ENCODE results near the gene CDO1.

The CDO1 gene

GRCh38 chr5:115840873-115841272 is 24.4 kb upstream of the CDO1 start:
- H3K27me3 ChIP-seq (ENCODE audit: low read length), result no peaks in the 10 kb centered on the region
- H3K9me3 ChIP-seq (ENCODE audit: insufficient read depth, low read length), result no peaks in the 10 kb centered on the region
- H3K36me3 ChIP-seq (ENCODE audit: low read length), result peaks cover 26% of the 10 kb centered on the region
- peaks cover 29% of the 10 kb centered on the region for H4K20me1 ChIP-seq (ENCODE audit: low read depth, low read length)
- peaks cover 4% of the 10 kb centered on the region; the same call in 1 of the 2 replicates for H3F3A ChIP-seq (ENCODE audit: insufficient read depth)
- H3K9me2 ChIP-seq (replicated peaks; ENCODE audit: insufficient read depth, low read length), result no peaks in the 10 kb centered on the region
- peak overlapping the region; percentile 82 for H3K27ac ChIP-seq (ENCODE audit: low read depth, low read length)
- TF ChIP-seq, protein P1, sequence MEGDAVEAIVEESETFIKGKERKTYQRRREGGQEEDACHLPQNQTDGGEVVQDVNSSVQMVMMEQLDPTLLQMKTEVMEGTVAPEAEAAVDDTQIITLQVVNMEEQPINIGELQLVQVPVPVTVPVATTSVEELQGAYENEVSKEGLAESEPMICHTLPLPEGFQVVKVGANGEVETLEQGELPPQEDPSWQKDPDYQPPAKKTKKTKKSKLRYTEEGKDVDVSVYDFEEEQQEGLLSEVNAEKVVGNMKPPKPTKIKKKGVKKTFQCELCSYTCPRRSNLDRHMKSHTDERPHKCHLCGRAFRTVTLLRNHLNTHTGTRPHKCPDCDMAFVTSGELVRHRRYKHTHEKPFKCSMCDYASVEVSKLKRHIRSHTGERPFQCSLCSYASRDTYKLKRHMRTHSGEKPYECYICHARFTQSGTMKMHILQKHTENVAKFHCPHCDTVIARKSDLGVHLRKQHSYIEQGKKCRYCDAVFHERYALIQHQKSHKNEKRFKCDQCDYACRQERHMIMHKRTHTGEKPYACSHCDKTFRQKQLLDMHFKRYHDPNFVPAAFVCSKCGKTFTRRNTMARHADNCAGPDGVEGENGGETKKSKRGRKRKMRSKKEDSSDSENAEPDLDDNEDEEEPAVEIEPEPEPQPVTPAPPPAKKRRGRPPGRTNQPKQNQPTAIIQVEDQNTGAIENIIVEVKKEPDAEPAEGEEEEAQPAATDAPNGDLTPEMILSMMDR (IDR thresholded peaks at IDR 0.05; ENCODE audit: insufficient read depth, low read length, poor library complexity, severe bottlenecking), result no peak
- no peak for TF ChIP-seq EZH2phosphoT487 (conservative IDR thresholded peaks at IDR 0.05; ENCODE audit: low read length)
- peak overlapping the region; percentile 95 for H3K4me3 ChIP-seq (ENCODE audit: insufficient read depth, low read length, poor library complexity, severe bottlenecking)
- peak overlapping the region; percentile 84 for H3K9ac ChIP-seq (ENCODE audit: low read length)
- H2AFZ ChIP-seq (ENCODE audit: low read depth, low read length, severe bottlenecking), result peak overlapping the region; percentile 88
- H3K79me2 ChIP-seq (ENCODE audit: insufficient read depth, low read length), result peaks cover 75% of the 10 kb centered on the region
- peak overlapping the region; percentile 79 for H3K4me2 ChIP-seq (ENCODE audit: low read depth, low read length, poor library complexity, severe bottlenecking)

DNA sequence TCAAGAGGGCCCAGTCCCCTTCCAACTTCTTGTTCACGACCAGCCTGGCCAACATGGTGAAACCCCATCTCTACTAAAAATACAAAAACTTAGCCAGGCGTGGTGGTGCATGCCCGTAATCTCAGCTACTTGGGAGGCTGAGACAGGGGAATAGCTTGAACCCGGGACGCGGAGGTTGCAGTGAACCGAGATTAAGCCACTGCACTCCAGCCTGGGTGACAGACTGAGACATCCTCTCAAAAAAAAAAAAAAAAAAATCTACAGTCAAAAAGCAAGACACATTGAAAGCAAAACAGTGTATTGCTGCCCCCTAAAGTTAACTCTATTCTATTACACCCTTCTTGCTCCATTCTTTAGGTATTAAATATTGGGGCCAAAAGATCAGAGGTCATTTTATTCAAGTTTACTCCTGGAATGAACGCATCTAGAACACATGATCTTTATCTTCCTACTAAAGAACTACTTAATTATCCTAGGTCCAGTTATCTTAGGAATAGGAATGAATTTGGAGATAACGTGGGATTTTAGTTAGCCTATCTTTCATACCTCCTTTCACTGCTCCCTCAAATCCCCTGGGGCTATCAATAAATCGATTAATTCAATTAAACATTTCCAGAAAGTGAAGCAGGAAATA is 22.5 kb upstream of the CDO1 start:
- no peak overlapping the region for H2AFZ ChIP-seq (ENCODE audit: low read depth, low read length, severe bottlenecking)
- H3K9ac ChIP-seq (ENCODE audit: low read length), result peak overlapping the region; percentile 32
- peaks cover 45% of the 10 kb centered on the region for H3K36me3 ChIP-seq (ENCODE audit: low read length)
- no peaks in the 10 kb centered on the region for H3K27me3 ChIP-seq (ENCODE audit: low read length)
- peaks cover 26% of the 10 kb centered on the region for H4K20me1 ChIP-seq (ENCODE audit: low read depth, low read length)
- peaks cover 62% of the 10 kb centered on the region for H3K79me2 ChIP-seq (ENCODE audit: insufficient read depth, low read length)
- H3K4me2 ChIP-seq (ENCODE audit: low read depth, low read length, poor library complexity, severe bottlenecking), result peak overlapping the region; percentile 79
- H3K9me2 ChIP-seq (replicated peaks; ENCODE audit: insufficient read depth, low read length), result no peaks in the 10 kb centered on the region
- TF ChIP-seq, protein P1 (IDR thresholded peaks at IDR 0.05; ENCODE audit: insufficient read depth, low read length, poor library complexity, severe bottlenecking), result no peak
- TF ChIP-seq EZH2phosphoT487 (conservative IDR thresholded peaks at IDR 0.05; ENCODE audit: low read length), result no peak
- H3F3A ChIP-seq (ENCODE audit: insufficient read depth), result peaks cover 7% of the 10 kb centered on the region; the same call in 1 of the 2 replicates
- H3K27ac ChIP-seq (ENCODE audit: low read depth, low read length), result peak overlapping the region; percentile 35; the same call in 1 of the 2 replicates
- peak overlapping the region; percentile 95 for H3K4me3 ChIP-seq (ENCODE audit: insufficient read depth, low read length, poor library complexity, severe bottlenecking)
- no peaks in the 10 kb centered on the region for H3K9me3 ChIP-seq (ENCODE audit: insufficient read depth, low read length)

- Histone ChIP-seq H3K9me3 (ENCODE audit: insufficient read depth, low read length) (no peaks in the 10 kb centered on the region), H3K27me3 (ENCODE audit: low read length) (no peaks in the 10 kb centered on the region), H3K36me3 (ENCODE audit: low read length) (peaks cover 76% of the 10 kb centered on the region), H3K79me2 (ENCODE audit: insufficient read depth, low read length) (peaks cover 37% of the 10 kb centered on the region), H2AFZ (ENCODE audit: low read depth, low read length, severe bottlenecking) (no peak overlapping the region), H3K4me3 (ENCODE audit: insufficient read depth, low read length, poor library complexity, severe bottlenecking) (no peak overlapping the region), H3K9ac (ENCODE audit: low read length) (no peak overlapping the region), H3K27ac (ENCODE audit: low read depth, low read length) (no peak overlapping the region), H3K9me2 (replicated peaks; ENCODE audit: insufficient read depth, low read length) (no peaks in the 10 kb centered on the region), H4K20me1 (ENCODE audit: low read depth, low read length) (peaks cover 21% of the 10 kb centered on the region), H3K4me2 (ENCODE audit: low read depth, low read length, poor library complexity, severe bottlenecking) (no peak overlapping the region), H3F3A (ENCODE audit: insufficient read depth) (peaks cover 29% of the 10 kb centered on the region)
- TF ChIP-seq EZH2phosphoT487 (conservative IDR thresholded peaks at IDR 0.05; ENCODE audit: low read length), result no peak
Observed at GRCh38 chr5:115835481-115835880, 19.0 kb upstream of the CDO1 start.

- Histone ChIP-seq H3F3A (ENCODE audit: insufficient read depth) (peaks cover 25% of the 10 kb centered on the region), H3K36me3 (ENCODE audit: low read length) (peaks cover 77% of the 10 kb centered on the region), H4K20me1 (ENCODE audit: low read depth, low read length) (peaks cover 7% of the 10 kb centered on the region; the same call in 1 of the 2 replicates), H3K9me3 (ENCODE audit: insufficient read depth, low read length) (no peaks in the 10 kb centered on the region), H3K27ac (ENCODE audit: low read depth, low read length) (no peak overlapping the region), H3K4me3 (ENCODE audit: insufficient read depth, low read length, poor library complexity, severe bottlenecking) (no peak overlapping the region), H3K9ac (ENCODE audit: low read length) (no peak overlapping the region), H2AFZ (ENCODE audit: low read depth, low read length, severe bottlenecking) (no peak overlapping the region), H3K79me2 (ENCODE audit: insufficient read depth, low read length) (no peaks in the 10 kb centered on the region), H3K4me2 (ENCODE audit: low read depth, low read length, poor library complexity, severe bottlenecking) (no peak overlapping the region), H3K27me3 (ENCODE audit: low read length) (no peaks in the 10 kb centered on the region), H3K9me2 (replicated peaks; ENCODE audit: insufficient read depth, low read length) (no peaks in the 10 kb centered on the region)
- TF ChIP-seq, protein P1 (IDR thresholded peaks at IDR 0.05; ENCODE audit: insufficient read depth, low read length, poor library complexity, severe bottlenecking), result peak; percentile 80
- TF ChIP-seq EZH2phosphoT487 (conservative IDR thresholded peaks at IDR 0.05; ENCODE audit: low read length), result no peak
Observed at GRCh38 chr5:115831163-115831768, 14.8 kb upstream of the CDO1 start.

Measured in SU-DHL-6 (cell line).